ENCODE data around the gene MRPL49.
A peak's percentile ranks its signal among the peaks of the same experiment; 100 is the strongest.
"Not testable (repeated sequence)": the region's sequence is repeated elsewhere in the genome, so short reads cannot be mapped to it uniquely, and the experiment has no call there.

The MRPL49 gene

GRCh38 chr11:65132988-65133700 is 11.0 kb downstream of the MRPL49 start:
- DNase-seq (ENCODE audit: low read depth in 3 of 3): no peak

GRCh38 chr11:65133724-65134123 is 11.6 kb downstream of the MRPL49 start:
- no peak for DNase-seq (ENCODE audit: low read depth in 3 of 3)

- peak; percentile 84 to 85 (median 84) for DNase-seq (ENCODE audit: low read depth in 3 of 3)
Measured at GRCh38 chr11:65134240-65134951, 12.3 kb downstream of the MRPL49 start, which contains the start of gene SYVN1. SYVN1 (minus strand) TSS chr11:65134519; CDS start chr11:65133601, 918 bp downstream.

GRCh38 chr11:65134952-65135632 is 13.0 kb downstream of the MRPL49 start:
- DNase-seq (ENCODE audit: low read depth in 3 of 3): peak; percentile 50 to 73 (median 69)

DNA sequence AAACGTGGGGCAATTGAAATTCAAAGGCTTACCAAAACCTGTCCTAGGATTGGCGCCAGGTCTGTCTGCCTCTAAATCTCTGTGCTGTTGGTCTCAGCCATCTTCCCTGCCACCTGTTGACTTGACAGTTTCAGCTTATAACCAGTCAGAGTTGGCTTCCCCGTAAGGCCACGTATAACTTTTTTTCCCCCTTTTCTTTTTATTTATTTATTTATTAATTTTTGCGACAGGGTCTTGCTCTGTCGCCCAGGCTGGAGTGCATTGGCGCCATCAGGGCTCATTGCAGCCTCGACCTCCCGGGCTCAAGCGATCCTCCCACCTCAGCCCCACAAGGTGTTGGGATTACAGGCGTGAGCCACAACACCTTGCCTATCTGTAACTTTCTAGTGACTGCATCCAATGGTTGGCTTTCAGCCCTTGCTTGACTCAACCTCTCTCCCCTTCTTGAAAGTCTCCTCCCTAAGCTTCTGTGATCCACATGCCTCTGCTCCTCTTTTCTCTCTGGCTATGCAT is 13.6 kb downstream of the MRPL49 start:
- DNase-seq (ENCODE audit: low read depth in 3 of 3): no peak

DNA sequence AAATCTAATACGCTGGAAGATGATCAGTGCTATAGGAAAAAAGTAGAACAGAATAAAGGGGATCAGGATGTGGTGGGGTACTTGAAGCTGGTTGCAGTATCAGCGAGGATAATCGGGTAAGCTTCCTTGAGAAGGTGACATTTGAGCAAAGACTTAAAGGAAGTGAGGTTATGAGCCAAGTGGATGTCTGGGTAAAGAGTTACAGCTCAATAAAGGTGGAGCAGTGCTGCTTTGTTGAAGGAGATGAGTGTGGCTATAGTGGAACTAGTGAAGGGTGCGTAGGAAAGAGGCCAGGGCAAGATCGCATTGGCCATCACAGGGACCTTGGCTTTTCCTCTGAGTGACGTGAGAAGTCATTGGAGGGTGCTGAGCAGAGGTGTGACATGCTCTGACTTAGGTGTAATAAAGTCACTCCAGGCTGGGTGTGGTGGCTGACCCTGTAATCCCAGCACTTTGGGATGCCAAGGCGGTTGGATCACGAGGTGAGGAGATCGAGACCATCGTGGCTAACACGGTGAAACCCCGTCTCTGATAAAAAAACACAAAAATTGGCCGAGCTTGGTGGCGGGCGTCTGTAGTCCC is 14.5 kb downstream of the MRPL49 start:
- DNase-seq (ENCODE audit: low read depth in 3 of 3): no peak

- no peak for DNase-seq (ENCODE audit: low read depth in 3 of 3)
Measured at GRCh38 chr11:65141896-65142494, 19.9 kb downstream of the MRPL49 start.

- DNase-seq (ENCODE audit: low read depth in 3 of 3): no peak
Measured at GRCh38 chr11:65147352-65148075, 25.4 kb downstream of the MRPL49 start.

GRCh38 chr11:65148657-65149056 is 26.5 kb downstream of the MRPL49 start:
- DNase-seq (ENCODE audit: low read depth in 3 of 3): no peak

DNA sequence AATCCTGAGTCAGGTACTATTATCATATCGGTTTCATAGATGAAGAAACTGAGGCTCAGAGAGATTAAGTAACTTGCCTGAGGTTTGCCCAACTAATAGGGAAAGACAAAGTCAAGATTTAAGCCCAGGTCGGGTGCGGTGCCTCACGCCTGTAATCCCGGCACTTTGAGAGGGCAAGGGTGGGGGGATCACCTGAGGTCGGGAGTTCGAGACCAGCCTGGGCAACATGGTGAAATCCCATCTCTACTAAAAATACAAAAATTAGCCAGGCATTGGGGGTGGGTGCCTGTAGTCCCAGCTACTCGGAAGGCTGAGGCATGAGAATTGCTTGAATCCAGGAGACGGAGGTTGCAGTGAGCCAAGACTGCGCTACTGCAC is 28.0 kb downstream of the MRPL49 start:
- DNase-seq (ENCODE audit: low read depth in 3 of 3): not testable (repeated sequence)

DNA sequence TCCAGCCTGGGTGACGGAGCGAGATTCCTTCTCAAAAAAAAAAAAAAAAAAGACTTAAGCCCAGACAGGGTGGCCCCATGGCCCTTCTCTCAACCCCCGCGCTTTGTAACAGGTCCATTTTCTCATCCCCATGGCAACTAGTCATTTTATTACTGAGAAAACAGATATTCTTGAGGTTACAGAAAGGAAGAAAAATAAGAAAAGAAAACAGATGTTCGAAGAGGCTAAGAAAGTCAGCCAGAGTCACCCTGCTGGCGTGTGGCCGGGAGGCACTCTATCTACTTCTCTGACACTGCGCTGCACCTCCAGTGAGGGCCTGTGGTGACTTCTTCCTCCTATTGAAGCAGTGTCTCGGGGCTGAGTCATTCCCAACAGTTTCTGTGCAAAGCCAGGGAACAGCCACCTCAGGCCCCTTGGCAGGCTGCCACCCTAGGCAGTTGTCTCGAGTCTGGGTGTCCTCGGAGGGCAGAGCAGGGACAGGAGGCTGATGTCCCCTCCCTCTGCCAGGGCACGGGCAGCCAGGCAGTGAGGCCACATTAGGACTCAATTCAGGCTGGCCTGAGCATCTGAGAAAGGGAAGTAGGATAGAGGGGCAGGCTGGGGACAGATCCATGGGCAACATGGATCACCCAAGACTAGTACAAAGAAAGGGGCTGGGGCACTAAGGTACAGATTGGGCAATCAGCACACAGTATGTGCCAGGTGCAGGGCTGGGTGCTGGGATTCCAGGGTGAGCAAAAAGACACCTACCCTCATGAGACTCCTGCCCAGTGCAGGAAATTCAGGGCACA is 28.6 kb downstream of the MRPL49 start:
- no peak for DNase-seq (ENCODE audit: low read depth in 3 of 3)

GRCh38 chr11:65151331-65151899 is 29.3 kb downstream of the MRPL49 start:
- DNase-seq (ENCODE audit: low read depth in 3 of 3): no peak

DNA sequence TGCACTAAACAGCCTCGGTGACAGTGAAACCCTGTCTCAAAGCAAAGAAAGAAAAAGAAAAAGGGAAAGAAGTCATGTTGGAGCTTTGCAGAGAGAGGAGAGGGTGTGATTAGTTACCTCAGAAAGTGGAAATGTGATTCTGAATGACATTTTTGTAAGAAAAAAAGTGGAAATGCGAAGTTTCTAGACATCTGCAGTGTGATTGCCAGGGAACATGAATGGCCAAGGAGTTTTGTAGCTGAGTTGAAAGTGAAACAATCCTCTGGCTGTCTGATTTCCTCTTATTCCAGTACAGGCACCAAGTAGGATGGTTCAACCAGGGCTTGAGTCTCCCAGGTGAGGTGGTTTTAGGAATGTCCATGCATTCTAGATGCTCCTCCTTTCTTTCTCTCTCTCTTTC is 30.0 kb downstream of the MRPL49 start:
- no peak for DNase-seq (ENCODE audit: low read depth in 3 of 3)

- no peak for DNase-seq (ENCODE audit: low read depth in 3 of 3)
Measured at GRCh38 chr11:65156256-65156655, 34.1 kb downstream of the MRPL49 start.

DNA sequence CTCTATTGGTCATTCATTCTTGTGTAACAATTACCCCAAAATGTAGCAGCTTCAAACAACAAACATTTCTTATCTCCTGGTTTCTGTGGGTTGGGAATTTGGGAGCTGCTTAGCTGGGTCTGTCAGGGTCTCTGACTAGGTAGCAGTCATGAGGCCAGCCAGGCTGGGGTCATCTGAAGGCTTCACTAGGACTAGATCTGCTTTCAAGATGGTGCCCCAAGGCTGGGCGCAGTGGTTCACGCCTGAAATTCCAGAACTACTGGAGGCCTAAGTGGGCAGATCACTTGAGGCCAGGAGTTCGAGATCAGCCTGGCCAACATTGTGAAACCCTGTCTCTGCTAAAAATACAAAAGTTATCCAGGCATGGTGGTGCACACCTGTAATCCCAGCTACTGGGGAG is 34.8 kb downstream of the MRPL49 start:
- no peak for DNase-seq (ENCODE audit: low read depth in 3 of 3)

DNA sequence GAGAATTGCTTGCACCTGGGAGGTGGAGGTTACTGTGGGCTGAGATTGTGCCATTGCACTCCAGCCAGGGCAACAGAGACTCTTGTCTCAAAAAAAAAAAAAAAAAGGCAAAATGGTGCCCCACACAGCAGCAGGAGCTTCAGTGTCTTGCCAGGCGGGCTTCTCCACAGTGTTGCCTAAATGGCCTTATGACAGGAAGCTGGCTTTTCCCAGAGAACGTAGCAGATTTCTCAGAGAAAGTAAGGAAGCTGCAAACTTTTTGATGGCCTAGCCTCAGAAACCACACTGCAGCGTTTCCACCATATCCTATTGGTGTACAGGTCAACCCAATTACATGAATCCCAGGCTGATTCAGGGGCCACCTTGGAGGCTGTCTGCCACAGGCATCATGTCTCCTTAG is 35.2 kb downstream of the MRPL49 start:
- DNase-seq (ENCODE audit: low read depth in 3 of 3): no peak

DNA sequence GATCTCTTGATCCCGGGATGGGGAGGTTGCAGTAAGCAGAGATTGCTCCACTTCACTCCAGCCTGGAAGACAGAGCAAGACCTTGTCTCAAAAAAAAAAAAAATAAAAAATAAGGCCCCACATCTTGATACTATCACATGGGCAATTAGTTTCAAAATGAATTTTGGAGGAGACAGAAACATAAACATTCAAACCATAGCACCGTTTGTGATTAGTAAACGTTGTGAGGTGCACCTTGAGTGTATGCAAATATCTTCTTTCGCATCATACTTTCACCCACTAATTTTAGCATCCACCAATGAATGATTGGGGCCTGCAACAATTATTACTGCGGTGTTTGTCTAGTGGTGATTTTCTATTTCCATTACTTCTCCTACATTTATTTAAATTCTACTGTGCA is 36.9 kb downstream of the MRPL49 start:
- no peak for DNase-seq (ENCODE audit: low read depth in 3 of 3)

DNA sequence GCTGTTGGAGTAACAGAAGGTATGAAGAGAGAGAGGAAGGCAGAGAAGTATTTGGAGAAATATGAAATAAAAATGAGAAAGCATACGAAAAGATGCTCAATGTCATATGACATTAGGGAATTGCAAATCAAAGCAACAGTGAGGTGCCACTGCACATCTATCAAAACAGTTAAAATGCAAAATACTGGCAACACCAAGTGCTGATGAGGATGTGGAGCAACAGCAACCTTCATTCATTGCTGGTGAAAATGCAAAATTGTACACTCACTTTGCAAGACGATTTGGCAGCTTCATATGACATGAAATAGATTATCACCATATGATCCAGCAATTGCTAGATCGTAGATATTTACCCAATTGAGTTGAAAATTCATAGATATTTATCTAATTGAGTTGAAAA is 38.5 kb downstream of the MRPL49 start:
- no peak for DNase-seq (ENCODE audit: low read depth in 3 of 3)

GRCh38 chr11:65163684-65164083 is 41.6 kb downstream of the MRPL49 start:
- no peak for DNase-seq (ENCODE audit: low read depth in 3 of 3)

Data from stimulated activated CD4-positive, alpha-beta T cell treated with anti-CD3 and anti-CD28 coated beads, TNF-alpha, amount 100 ng/mL, for 4 hours (primary cell).